DND-41 (cell line): ENCODE measurements around the gene MOCOS.

ENCODE experiments used
- CTCF ChIP-seq: IDR thresholded peaks from 2 replicates; pipeline ENCODE4 v1.5.1; 2012; ENCODE audit warnings: borderline replicate concordance, low read length, moderate library complexity, mild to moderate bottlenecking; ENCODE audit not compliant: poor library complexity, severe bottlenecking; ENCODE audit errors: extremely low read depth
- EZH2 ChIP-seq: IDR thresholded peaks from 3 replicates; pipeline ENCODE4 v1.6.1; 2012; ENCODE audit warnings: borderline replicate concordance, low read depth, mild to moderate bottlenecking, moderate library complexity, low read length, inconsistent platforms; ENCODE audit not compliant: severe bottlenecking

GRCh38 chr18:36312806-36313395 is 125.6 kb downstream of the MOCOS start:
- TF ChIP-seq EZH2, result no peak
- no peak for TF ChIP-seq CTCF
